K562 (cell line): Measurements from ENCODE around the gene SET. TPM values are rescaled to one million over a fixed set of nuclear protein-coding genes. Genes with fewer than 3 reads are reported as not detected.

ENCODE experiments used
- CBFA2T3 ChIP-seq: fragments of 450-650 bp; IDR thresholded peaks from 2 replicates; pipeline ENCODE4 v1.6.1; 2017
- CCNT2 ChIP-seq: IDR thresholded peaks from 2 replicates; pipeline ENCODE4 v1.6.1; 2011; ENCODE audit warnings: borderline replicate concordance, low read depth, mild to moderate bottlenecking, moderate library complexity, mixed read lengths, low read length; ENCODE audit not compliant: insufficient read length; ENCODE audit errors: extremely low read depth
- E2F5 ChIP-seq: sonication (generic); formaldehyde crosslinking; IDR thresholded peaks from 2 replicates; pipeline ENCODE4 v1.8.0; 2022; ENCODE audit warnings: mild to moderate bottlenecking, missing genetic modification reagents
- ESRRB ChIP-seq: fragments of 250-450 bp; sonication (Bioruptor Pico); IDR thresholded peaks from 2 replicates; pipeline ENCODE4 v1.5.0; 2020; ENCODE audit warnings: mild to moderate bottlenecking, moderate library complexity, borderline replicate concordance
- HDAC2 ChIP-seq: fragments of 450-650 bp; IDR thresholded peaks from 2 replicates; pipeline ENCODE4 v1.6.1; 2016; ENCODE audit warnings: mild to moderate bottlenecking
- IRF1 ChIP-seq: sonication (generic); formaldehyde crosslinking; IDR thresholded peaks from 2 replicates; pipeline ENCODE4 v1.8.0; 2022; ENCODE audit warnings: missing genetic modification reagents, mild to moderate bottlenecking, borderline replicate concordance
- NBN ChIP-seq: fragments of 450-650 bp; IDR thresholded peaks from 2 replicates; pipeline ENCODE4 v1.6.1; 2016; ENCODE audit warnings: low read depth, mild to moderate bottlenecking
- NCOA1 ChIP-seq: fragments of 450-650 bp; IDR thresholded peaks from 2 replicates; pipeline ENCODE4 v1.6.1; 2016; ENCODE audit warnings: low read depth
- NCOR1 ChIP-seq: fragments of 450-650 bp; IDR thresholded peaks from 2 replicates; pipeline ENCODE4 v1.6.1; 2016; ENCODE audit warnings: mild to moderate bottlenecking, moderate library complexity
- NR3C1 ChIP-seq: sonication (generic); formaldehyde crosslinking; IDR thresholded peaks from 2 replicates; pipeline ENCODE4 v1.8.1; 2022; ENCODE audit warnings: missing genetic modification reagents
- PRMT5 ChIP-seq: sonication (generic); formaldehyde crosslinking; IDR thresholded peaks from 2 replicates; pipeline ENCODE4 v1.5.0; 2020; ENCODE audit warnings: missing genetic modification reagents
- RBM39 ChIP-seq: fragments of 200-400 bp; formaldehyde crosslinking; optimal IDR thresholded peaks from 2 replicates; pipeline ENCODE3; 2018; ENCODE audit warnings: low read depth, low read length
- SAFB ChIP-seq: fragments of 200-400 bp; formaldehyde crosslinking; IDR thresholded peaks from 2 replicates; pipeline ENCODE4 v1.6.1; 2017; ENCODE audit warnings: low read depth, low read length, borderline replicate concordance
- SPI1 ChIP-seq: IDR thresholded peaks from 2 replicates; pipeline ENCODE4 v1.6.1; 2011; ENCODE audit warnings: low read depth, low read length, control low read depth, borderline replicate concordance
- TAL1 ChIP-seq: fragments of 450-650 bp; IDR thresholded peaks from 2 replicates; pipeline ENCODE4 v1.6.1; 2016; ENCODE audit warnings: mild to moderate bottlenecking
- TOE1 ChIP-seq, 2 experiments: fragments of 450-650 bp in 1 of 2; sonication (generic) in 1 of 2; formaldehyde crosslinking in 1 of 2; IDR thresholded peaks; 2 replicates each; pipeline versions ENCODE4 v1.7.1 to v1.8.0; 2016 to 2022; ENCODE audit warnings: borderline replicate concordance in 2 of 2, mild to moderate bottlenecking in 2 of 2, antibody characterized with exemption in 1 of 2, inconsistent platforms in 1 of 2, low read depth in 1 of 2, missing genetic modification reagents in 1 of 2, moderate library complexity in 1 of 2
- ZNF324 ChIP-seq: fragments of 250-450 bp; sonication (Bioruptor Pico); IDR thresholded peaks from 2 replicates; pipeline ENCODE4 v1.4.0; 2020; ENCODE audit warnings: mild to moderate bottlenecking
- ZNF354B ChIP-seq: fragments of 250-450 bp; sonication (Bioruptor Pico); IDR thresholded peaks from 2 replicates; pipeline ENCODE4 v1.4.0; 2020
- ZNF561 ChIP-seq: fragments of 450-650 bp; formaldehyde crosslinking; conservative IDR thresholded peaks from 2 replicates; pipeline ENCODE4 v1.4.0; 2020; ENCODE audit warnings: mild to moderate bottlenecking, moderate library complexity
- ZNF75A ChIP-seq: fragments of 450-650 bp; formaldehyde crosslinking; IDR thresholded peaks from 2 replicates; pipeline ENCODE4 v1.4.0; 2020; ENCODE audit warnings: mild to moderate bottlenecking
- polyA plus RNA-seq, 8 experiments: library from polyadenylated mRNA; depleted of rRNA in 4 of 8; stranded (reverse) in 5 of 8; unstranded in 3 of 8; fragments of >200 nt; fragmentation: Nextera tagmentation in 2 of 8; fragmentation: Illumina TruSeq in 1 of 8; extraction: Ambion mirVana in 2 of 8; extraction: Trizol in 1 of 8; gene quantifications; 2 replicates each; pipeline versions ENCODE4 v1.2.1 to v1.2.3, GENCODE V29; 2011 to 2014; ENCODE audit warnings: inconsistent platforms in 1 of 8, missing spikeins in 1 of 8
- total RNA-seq, 7 experiments: library from RNA; depleted of rRNA in 6 of 7; stranded (reverse); fragments of >200 nt in 6 of 7; fragmentation: Illumina TruSeq in 2 of 7; extraction: Trizol in 2 of 7; gene quantifications; 2 replicates each; pipeline versions ENCODE4 v1.2.1 to v1.2.3, GENCODE V29; 2011 to 2021; ENCODE audit warnings: low replicate concordance in 1 of 7
- TF ChIP-seq, protein P1 (sequence below): fragments of 250-450 bp; sonication (Bioruptor Pico); IDR thresholded peaks from 2 replicates; pipeline ENCODE4 v1.4.0; 2020; ENCODE audit warnings: mild to moderate bottlenecking, moderate library complexity
- TF ChIP-seq, protein P2 (sequence below): fragments of 450-650 bp; formaldehyde crosslinking; IDR thresholded peaks from 2 replicates; pipeline ENCODE4 v1.4.0; 2020; ENCODE audit warnings: mild to moderate bottlenecking
- TF ChIP-seq, protein P3 (sequence below): IDR thresholded peaks from 2 replicates; pipeline ENCODE4 v1.6.1; 2014; ENCODE audit warnings: antibody characterized with exemption

The SET gene
- total and polyA plus RNA-seq, 9 of the 15 experiments (the other 6 are each of a cell fraction or from before 2014, with no cell fraction given) = 404 to 1,447 (median 907) TPM

- TF ChIP-seq CBFA2T3 (peak; percentile 10), NBN (peak; percentile 74; the same call in 1 of the 2 replicates), ZNF75A (CRISPR knock-in tag) (no peak), TAL1 (no peak), ESRRB (CRISPR knock-in tag) (0 out of 2 replicates have a peak, but pooled peaks have one; percentile 12), CCNT2 (peak; percentile 94), HDAC2 (peak; percentile 99), NCOA1 (0 out of 2 replicates have a peak, but pooled peaks have one; percentile 25), SPI1 (no peak), PRMT5 (CRISPR knock-in tag) (no peak), E2F5 (CRISPR knock-in tag) (0 out of 2 replicates have a peak, but pooled peaks have one; percentile 30), NCOR1 (no peak), ZNF561 (CRISPR knock-in tag) (no peak), ZNF324 (CRISPR knock-in tag) (no peak), RBM39 (peak; percentile 38), NR3C1 (CRISPR knock-in tag) (no peak), IRF1 (CRISPR knock-in tag) (no peak), SAFB (no peak), ZNF354B (CRISPR knock-in tag) (no peak), TOE1 (IDR thresholded peaks at IDR 0.05; ENCODE audit: borderline replicate concordance) (peak; percentile 59), TOE1 (CRISPR knock-in tag; IDR thresholded peaks at IDR 0.05; ENCODE audit: borderline replicate concordance, low read depth) (no peak)
- TF ChIP-seq, protein P1, sequence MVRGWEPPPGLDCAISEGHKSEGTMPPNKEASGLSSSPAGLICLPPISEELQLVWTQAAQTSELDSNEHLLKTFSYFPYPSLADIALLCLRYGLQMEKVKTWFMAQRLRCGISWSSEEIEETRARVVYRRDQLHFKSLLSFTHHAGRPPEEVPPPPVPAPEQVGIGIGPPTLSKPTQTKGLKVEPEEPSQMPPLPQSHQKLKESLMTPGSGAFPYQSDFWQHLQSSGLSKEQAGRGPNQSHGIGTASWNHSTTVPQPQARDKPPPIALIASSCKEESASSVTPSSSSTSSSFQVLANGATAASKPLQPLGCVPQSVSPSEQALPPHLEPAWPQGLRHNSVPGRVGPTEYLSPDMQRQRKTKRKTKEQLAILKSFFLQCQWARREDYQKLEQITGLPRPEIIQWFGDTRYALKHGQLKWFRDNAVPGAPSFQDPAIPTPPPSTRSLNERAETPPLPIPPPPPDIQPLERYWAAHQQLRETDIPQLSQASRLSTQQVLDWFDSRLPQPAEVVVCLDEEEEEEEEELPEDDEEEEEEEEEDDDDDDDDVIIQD (CRISPR knock-in tag) = no peak
- TF ChIP-seq, protein P2, sequence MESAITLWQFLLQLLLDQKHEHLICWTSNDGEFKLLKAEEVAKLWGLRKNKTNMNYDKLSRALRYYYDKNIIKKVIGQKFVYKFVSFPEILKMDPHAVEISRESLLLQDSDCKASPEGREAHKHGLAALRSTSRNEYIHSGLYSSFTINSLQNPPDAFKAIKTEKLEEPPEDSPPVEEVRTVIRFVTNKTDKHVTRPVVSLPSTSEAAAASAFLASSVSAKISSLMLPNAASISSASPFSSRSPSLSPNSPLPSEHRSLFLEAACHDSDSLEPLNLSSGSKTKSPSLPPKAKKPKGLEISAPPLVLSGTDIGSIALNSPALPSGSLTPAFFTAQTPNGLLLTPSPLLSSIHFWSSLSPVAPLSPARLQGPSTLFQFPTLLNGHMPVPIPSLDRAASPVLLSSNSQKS (CRISPR knock-in tag) = no peak
- TF ChIP-seq, protein P3, sequence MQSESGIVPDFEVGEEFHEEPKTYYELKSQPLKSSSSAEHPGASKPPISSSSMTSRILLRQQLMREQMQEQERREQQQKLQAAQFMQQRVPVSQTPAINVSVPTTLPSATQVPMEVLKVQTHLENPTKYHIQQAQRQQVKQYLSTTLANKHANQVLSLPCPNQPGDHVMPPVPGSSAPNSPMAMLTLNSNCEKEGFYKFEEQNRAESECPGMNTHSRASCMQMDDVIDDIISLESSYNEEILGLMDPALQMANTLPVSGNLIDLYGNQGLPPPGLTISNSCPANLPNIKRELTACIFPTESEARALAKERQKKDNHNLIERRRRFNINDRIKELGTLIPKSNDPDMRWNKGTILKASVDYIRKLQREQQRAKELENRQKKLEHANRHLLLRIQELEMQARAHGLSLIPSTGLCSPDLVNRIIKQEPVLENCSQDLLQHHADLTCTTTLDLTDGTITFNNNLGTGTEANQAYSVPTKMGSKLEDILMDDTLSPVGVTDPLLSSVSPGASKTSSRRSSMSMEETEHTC = no peak
These were observed 35.1 kb downstream of the SET start, which contains the start of gene ZDHHC12 (continued) for GRCh38 chr9:128723866-128724743.
